Thyroid gland (tissue), 4 donors: ENCODE data around the gene SRPK3.

ENCODE experiments used
- CTCF ChIP-seq, 6 experiments: fragments of 200-600 bp in 3 of 6; fragments of 450-650 bp in 3 of 6; sonication (generic) in 3 of 6; IDR thresholded peaks; one replicate each; pipeline ENCODE4 v1.5.1; 2016 to 2019; ENCODE audit warnings: antibody characterized with exemption in 6 of 6, mild to moderate bottlenecking in 2 of 6, inconsistent platforms in 1 of 6, moderate library complexity in 1 of 6
- POLR2A ChIP-seq, 2 donors: fragments of 450-650 bp; IDR thresholded peaks; one replicate each; pipeline ENCODE4 v1.6.1; 2017; ENCODE audit warnings: antibody characterized with exemption in 2 of 2, mild to moderate bottlenecking in 2 of 2, moderate library complexity in 1 of 2

- no peak for TF ChIP-seq POLR2A (IDR thresholded peaks at IDR 0.05)
- no peak for TF ChIP-seq CTCF (IDR thresholded peaks at IDR 0.05)
Measured at GRCh38 chrX:153744210-153745066, 36.4 kb upstream of the SRPK3 start.
